ENCODE data around the gene FRS3.

DNA sequence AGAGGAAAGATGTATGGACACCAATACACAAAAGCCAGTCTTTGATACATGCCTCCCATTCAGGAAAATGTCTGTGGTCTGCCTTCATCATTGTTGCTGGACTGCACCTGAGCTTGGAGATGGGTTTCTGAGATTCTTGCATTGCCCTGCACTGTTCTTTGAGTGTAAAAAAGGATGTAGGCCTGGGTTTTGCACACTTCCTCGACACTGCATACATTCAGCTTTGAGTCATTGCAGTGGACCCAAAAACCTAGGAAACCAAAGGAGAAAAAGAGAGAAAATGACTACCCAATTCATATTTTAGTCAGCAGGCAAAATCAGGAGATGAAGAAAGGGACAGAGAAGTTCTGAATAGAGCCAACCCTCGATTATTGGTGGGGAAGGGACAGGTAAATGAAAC is 16.8 kb upstream of the FRS3 start:
- no peak for TF ChIP-seq PCBP2 (IDR thresholded peaks at IDR 0.05; ENCODE audit: low read depth, low read length, poor library complexity, severe bottlenecking)
- no peak for TF ChIP-seq ZNF239 (CRISPR knock-in tag; IDR thresholded peaks at IDR 0.05)
- TF ChIP-seq SMARCA4 (IDR thresholded peaks at IDR 0.05): no peak
- no peak for TF ChIP-seq EZH2 (IDR thresholded peaks at IDR 0.05; ENCODE audit: borderline replicate concordance, low read depth, low read length)
- no peak for TF ChIP-seq ZNF766 (CRISPR knock-in tag; conservative IDR thresholded peaks at IDR 0.05)
- TF ChIP-seq NFYB (IDR thresholded peaks at IDR 0.05; ENCODE audit: extremely low read depth, insufficient read length): no peak
- no peak for TF ChIP-seq YY1 (IDR thresholded peaks at IDR 0.05; ENCODE audit: borderline replicate concordance in 1 of 3, control insufficient read depth in 1 of 3, extremely low read depth in 1 of 3, insufficient read depth in 3 of 3, insufficient read length in 1 of 3, insufficient replicate concordance in 2 of 3, low read depth in 1 of 3, low read length in 2 of 3)
- TF ChIP-seq EHMT2 (IDR thresholded peaks at IDR 0.05): no peak
- TF ChIP-seq SOX6 (IDR thresholded peaks at IDR 0.05): no peak
- TF ChIP-seq, protein P1, sequence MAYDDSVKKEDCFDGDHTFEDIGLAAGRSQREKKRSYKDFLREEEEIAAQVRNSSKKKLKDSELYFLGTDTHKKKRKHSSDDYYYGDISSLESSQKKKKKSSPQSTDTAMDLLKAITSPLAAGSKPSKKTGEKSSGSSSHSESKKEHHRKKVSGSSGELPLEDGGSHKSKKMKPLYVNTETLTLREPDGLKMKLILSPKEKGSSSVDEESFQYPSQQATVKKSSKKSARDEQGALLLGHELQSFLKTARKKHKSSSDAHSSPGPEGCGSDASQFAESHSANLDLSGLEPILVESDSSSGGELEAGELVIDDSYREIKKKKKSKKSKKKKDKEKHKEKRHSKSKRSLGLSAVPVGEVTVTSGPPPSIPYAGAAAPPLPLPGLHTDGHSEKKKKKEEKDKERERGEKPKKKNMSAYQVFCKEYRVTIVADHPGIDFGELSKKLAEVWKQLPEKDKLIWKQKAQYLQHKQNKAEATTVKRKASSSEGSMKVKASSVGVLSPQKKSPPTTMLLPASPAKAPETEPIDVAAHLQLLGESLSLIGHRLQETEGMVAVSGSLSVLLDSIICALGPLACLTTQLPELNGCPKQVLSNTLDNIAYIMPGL (CRISPR knock-in tag; IDR thresholded peaks at IDR 0.05): no peak

Data from K562 (cell line).